Peyer's patch (tissue), 4 donors: ENCODE data around the gene TMEM109.

Source experiments
- CTCF ChIP-seq, 6 experiments: fragments of 450-650 bp in 4 of 6; fragments of 200-600 bp in 2 of 6; sonication (generic) in 1 of 6; IDR thresholded peaks; one replicate each; pipeline ENCODE4 v1.5.1; 2017 to 2019; ENCODE audit warnings: antibody characterized with exemption in 6 of 6, mild to moderate bottlenecking in 3 of 6, moderate library complexity in 1 of 6
- POLR2A ChIP-seq, 2 donors: fragments of 450-650 bp; IDR thresholded peaks; one replicate each; pipeline ENCODE4 v1.5.1; 2017; ENCODE audit warnings: antibody characterized with exemption in 2 of 2, mild to moderate bottlenecking in 2 of 2, moderate library complexity in 2 of 2

- TF ChIP-seq CTCF (IDR thresholded peaks at IDR 0.05) = no peak
- no peak for TF ChIP-seq POLR2A (IDR thresholded peaks at IDR 0.05)
Observed at GRCh38 chr11:60908803-60909202, 5.2 kb upstream of the TMEM109 start.
